ENCODE results near the gene SPEM1. TPM values are rescaled to one million over a fixed set of nuclear protein-coding genes. Genes with fewer than 3 reads are reported as not detected.

SPEM1 gene
- polyA plus RNA-seq, 3 donors: not detected

DNA sequence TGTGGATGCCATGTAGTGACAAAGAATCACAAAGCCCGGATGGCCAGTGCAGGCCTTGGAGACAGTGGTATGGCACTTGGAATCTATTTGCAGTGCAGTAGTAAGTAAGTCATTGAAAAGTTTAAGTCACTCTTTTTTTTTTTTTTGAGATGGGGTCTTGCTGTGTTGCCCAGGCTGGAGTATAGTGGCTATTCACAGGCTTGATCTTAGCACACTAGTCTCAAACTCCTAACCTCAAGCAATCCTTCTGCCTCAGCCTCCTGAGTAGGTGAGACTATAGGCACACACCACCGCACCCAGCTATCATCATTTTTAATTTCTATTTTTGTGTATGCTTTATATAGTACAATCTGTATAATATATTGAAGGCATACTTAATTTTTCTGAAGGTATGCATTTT lies 21.5 kb upstream of the SPEM1 start:
- DNase-seq: no peak

DNA sequence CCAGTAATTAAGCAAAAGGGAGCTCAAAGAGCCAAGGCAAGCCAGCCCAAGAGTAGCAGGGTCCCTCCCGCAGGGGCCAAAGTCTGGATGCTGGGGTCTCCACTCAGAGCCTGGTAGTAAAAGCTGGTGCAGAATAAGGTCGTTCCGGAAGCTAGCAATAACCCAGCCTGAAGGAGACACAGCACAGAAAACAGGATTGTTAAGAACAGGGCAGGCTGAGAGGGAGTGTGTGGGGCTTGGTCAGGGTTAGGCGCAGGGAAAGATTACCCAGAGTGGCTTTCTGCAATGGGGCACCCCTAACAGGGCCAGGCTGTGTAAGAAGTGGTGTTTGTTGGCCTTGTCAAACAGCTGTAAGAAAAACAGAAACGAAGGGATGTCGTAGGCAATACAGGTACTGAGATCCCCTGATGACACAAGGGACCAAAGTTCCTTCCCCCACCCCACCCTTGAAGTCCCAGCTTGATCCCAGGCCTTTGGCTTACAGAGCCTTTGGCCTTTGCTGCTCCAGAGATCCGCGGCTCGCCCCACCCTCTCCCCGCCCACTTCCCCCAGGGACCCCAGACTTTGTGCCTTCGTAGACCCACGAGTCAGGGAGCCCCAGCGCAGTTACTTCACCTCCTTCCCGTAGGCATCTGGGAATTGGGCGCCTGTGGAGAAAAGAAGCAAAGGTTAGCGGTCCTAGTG lies 16.9 kb upstream of the SPEM1 start:
- DNase-seq: no peak

DNA sequence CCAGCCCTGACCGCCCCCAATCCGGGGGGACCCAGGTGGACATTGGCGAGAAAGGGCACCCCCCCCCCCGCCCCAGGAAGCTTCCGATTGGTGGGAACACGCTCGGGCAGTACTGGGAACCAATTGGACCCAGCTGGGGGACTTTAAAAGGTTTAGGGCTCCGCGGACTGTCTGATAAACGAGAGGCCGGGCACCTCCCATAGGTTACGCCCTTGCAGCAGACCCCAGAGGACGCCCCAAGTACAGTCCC lies 16.5 kb upstream of the SPEM1 start:
- DNase-seq: no peak

DNA sequence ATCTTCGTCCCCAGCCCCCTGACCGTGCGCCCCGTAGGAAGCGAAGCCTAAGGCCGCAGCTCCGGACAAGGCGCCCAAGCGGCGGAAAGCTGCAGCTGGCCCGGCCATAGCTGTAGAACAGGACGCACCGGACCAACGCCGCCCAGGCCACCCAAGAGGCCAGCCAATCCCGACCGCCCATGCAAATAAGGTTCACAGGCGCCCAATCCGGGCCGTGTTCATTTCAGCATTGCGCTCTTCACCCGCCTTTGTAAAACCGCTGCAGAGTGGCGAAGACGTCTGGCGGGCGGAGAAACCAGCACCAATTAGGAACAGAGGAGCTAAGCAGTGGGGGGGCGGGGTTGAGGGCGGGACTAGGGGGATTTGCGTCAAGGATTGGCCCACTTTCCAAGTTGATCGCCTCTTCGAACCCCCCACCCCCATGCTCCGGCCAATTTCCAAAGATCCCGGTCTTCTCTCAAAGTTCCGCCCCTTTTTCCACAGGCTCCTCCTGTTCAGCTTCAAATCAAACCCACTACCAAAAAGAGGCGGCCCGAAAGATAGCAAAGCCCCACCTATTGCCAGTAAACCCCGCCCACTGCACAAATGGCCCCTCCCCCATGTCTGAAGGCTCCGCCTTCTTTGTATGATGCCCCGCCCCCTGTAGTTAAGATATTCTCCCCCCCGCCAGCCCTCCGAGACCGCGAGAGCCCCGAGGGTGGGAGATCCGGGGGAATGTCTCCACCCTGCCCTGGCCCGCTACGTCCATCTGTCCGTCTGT lies 16.0 kb upstream of the SPEM1 start, which contains the start of gene TMEM256:
Gene TMEM256, minus strand, starts transcription at position 121 of the 760 bp plus-strand sequence. Its CDS starts 13 bp downstream, at position 108.
- peak; percentile 100 for DNase-seq

DNA sequence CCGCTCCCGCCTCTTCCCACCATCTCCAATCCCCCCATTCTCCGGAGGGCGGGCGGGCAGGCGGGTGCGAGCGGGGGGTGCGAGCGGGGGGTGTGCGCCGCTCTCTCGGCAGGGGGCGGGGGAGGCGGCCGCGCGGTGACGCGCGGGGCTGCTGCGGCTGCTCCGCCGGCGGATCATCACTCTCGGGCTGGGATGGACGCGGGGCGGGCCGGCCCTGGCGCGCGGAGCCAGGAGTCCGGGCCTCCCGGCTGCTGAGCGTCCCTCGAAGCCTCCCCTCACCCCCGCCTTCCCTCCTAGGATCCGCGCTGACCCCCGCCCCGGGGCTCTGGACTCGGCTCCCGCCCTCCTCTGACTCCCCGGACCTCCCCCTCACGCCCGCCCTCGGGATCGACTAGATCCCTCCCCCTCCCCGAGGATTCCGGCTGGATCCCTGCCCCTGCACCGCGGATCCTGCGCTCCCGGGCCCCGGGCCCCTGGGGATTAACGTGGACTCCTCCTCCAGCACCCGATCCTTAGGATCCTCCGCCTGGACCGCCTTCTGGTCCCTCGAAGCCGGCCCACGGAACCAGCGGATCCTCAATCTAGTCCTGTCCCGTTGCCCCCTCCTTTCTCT lies 15.3 kb upstream of the SPEM1 start:
- no peak for DNase-seq

DNA sequence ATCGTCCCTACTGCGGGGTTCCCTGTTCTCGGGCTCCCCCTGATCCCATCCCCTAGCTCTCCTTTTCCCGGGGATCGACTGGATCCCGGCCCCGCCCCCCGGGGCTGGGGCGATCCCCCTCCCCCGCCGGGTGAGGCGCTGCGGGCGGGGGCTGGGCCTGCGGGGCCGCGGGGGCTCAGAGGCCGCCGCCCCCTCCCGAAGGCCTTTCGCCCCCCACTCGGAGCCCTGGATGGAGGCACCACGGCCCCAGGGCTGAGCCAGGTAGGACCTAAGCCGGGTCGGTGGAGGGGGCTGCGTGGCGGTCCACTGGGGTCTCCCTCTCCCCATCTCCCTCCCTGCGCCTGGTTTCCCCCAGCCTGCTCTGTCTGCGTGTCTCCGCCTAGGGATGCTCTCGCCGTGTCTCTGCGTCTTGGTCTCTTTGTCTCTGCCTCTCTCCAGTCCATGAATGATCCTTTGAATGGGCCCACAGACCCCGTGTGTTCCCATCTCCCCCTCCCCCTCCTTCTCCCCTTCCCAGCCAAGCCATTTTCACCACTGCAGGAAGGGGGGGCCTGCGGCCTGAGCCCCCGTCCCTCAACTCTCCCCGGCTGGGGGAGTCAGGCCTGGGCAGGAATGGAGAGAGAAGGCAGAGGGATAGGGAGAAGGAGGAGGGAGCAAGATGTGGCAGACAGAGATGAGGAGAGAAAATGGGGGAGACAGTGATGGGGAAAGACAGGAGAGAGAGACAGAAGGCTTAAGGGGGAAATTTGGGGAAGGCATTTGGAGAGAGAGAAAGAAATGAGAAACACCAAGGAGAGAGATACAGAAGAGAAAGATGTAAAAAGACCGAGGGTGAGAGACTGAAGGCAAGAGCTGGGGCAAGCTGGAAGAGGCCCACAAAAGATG lies 14.5 kb upstream of the SPEM1 start:
- no peak for DNase-seq

DNA sequence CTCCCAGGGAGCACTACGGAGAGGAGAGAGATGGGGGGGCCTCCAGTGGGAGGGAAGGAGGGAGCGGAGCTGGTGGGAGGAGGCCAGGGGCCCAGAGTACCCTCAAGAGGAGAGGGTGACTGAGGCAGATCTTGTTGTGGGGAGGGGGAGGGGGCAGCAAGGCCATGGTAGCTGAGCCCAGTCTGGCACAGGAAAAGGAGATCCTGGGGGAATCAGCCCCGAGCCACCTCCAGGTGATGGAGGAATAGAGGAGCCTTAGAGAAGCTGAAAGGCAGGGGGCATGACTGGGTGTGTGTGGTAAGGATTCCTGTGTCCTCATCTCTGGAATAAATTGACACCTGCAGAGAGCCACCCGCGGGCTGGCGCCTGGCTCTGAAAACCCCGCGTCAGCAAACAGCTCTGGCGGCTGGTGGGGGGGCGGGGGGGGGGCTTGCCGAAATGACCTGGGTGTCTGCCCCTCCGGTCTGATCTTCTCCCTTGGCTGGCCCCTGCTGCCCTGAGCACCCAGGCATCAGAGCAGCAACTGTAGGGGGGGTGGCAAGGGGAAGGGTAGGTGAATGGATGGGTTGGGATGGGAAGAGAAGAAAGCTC lies 13.8 kb upstream of the SPEM1 start:
- DNase-seq: no peak

DNA sequence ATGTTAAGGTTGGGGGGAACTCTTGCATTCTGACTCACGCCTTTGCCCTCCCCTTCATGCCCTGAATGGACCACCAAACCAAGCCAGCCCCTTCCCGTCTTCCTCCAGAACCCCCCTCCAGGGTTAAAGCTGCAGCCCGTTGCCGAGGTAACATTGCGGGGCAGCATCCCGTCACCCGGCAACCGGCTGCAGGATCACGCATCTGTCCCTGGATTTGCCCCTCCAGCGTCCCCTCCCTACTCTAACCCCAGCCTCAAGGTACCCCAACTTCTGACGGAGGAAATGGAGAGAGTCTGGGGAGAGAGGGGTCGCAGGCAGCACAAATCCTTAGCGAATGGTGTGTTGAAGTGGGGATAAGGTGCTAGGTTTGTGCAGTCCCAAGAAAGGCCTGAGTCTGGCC lies 13.0 kb upstream of the SPEM1 start:
- DNase-seq: no peak

DNA sequence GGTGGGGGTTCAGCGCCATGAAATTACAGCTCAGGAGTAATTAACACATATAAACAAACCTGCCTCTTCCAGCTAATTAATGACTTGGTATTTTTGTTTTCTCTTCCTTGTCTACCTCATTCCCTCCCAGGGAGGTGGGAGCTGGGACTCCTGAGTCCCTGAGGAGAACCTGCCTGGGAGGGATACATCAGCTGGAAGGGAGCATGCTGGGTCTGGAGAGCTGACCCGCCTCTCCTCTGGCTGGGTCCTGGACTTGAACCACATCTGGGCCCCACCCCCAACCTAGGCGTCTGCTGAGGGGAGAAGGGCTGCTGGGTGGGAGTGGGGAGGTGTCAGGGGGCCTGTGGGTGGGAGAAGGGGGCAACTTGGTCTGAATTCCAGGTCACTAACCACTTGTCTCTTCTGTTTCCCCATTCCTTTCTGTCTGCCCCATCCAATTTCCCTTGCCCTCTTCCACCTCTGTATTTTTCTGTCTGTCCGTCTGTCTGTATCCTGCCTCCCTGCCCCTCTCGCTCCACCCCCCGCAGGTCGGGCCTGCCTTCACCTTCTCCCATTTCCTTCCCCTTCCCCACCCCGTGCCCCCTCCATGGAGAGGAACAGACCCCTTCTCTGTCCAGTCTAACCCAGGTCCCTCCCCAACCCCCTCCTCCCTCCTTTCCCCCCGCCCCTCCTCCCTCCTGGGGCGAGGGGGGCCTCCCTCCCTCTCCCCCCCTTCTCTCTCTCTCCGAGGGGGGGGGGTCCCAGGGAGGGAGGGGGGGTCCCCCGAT lies 12.5 kb upstream of the SPEM1 start, which contains the start of gene NLGN2:
Gene NLGN2, plus strand, starts transcription at position 361 of the 767 bp plus-strand sequence. CDS start 411 bp downstream, outside the sequence.
- DNase-seq: no peak

DNA sequence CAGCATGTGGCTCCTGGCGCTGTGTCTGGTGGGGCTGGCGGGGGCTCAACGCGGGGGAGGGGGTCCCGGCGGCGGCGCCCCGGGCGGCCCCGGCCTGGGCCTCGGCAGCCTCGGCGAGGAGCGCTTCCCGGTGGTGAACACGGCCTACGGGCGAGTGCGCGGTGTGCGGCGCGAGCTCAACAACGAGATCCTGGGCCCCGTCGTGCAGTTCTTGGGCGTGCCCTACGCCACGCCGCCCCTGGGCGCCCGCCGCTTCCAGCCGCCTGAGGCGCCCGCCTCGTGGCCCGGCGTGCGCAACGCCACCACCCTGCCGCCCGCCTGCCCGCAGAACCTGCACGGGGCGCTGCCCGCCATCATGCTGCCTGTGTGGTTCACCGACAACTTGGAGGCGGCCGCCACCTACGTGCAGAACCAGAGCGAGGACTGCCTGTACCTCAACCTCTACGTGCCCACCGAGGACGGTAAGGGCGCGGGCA lies 11.8 kb upstream of the SPEM1 start:
- DNase-seq: no peak

DNA sequence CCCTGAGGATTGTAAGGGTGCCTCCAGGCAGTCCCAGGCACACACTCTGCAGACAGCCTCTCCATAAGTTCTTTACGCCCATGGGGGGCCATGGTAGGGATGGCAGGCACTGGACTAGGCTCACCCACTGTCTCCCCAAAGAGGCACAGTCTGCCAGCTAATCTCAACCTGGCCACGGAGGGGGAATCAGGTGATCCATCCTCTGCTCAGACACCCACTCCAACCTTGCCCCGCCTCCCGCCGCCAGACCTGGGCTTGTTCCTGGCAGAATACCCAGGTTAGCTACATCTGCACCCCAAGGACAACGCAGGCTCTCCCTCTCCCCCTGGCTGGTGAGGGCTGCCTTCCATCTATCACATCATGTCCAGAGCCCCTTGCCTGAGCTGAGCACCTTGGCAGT lies 11.3 kb upstream of the SPEM1 start:
- no peak for DNase-seq

DNA sequence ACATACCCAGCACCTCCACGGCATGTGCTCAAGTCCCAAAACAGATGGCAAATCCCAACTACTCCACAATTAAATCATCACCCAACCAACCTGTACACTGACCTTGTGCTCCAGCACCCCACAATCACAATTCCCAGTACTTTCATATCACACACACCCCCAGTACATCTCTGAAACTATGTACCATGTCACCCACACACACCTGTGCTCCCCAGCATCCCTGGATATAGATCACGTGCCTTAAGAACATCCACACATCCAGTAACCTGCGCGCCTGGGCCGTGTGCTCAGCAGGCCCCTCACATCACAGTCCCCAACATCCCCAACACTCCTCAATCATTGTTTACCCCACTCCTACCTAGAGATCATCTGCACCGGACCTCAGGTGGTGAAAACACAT lies 10.4 kb upstream of the SPEM1 start:
- no peak for DNase-seq

DNA sequence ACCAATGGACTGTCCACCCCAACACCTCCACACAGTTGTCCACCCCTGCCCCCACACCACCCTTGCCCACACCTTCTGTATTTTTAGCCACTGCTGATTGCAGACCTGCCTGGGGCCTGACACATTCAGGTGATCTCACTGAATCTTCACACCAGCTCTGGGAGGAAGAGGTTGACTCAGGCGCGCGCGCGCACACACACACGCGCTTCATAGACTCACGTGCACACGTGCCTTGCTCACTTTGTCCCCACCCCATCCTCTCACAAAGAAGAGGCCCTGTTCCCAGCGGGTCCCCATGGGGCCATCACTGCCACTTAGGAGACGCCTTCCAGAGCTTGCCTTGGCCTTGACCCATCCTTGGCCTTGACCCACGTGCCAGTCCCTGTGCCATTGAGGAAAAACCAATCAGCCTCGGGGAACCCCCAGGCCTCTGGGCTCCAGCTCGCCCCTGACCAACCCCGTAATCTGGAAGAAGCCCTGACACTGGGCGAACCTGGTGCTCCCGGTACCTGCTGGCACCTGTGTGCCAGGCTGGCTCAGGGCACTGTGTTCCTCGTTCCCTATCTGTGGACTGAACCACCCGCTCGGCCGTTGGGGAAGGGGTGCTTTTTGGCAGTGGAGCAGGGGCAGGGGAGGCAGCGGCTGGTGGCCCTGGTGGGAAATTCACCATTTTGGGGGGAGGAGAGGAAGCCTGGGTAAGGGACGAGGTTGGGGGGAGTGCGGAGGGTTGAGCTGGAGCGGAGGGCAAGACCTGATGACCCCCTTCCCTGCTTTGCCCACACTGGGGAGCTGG lies 9.3 kb upstream of the SPEM1 start:
- DNase-seq: no peak

DNA sequence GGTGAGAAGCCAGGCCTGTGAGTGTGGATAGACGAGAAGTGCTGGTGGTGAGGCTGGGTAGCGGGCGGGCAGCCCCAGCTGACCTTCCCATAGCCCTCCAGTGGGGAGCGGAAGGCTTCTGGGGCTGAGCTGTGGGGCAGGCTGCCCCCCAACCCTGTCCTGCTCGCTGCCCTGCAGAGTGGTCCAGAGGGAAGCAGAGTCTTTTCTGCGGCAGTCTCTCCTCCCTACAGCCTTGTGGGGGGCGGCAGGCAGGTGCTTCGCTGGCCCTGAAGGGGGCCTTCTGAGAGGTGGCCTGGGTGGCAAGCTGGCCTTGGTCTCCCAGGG lies 8.7 kb upstream of the SPEM1 start:
- DNase-seq: no peak

DNA sequence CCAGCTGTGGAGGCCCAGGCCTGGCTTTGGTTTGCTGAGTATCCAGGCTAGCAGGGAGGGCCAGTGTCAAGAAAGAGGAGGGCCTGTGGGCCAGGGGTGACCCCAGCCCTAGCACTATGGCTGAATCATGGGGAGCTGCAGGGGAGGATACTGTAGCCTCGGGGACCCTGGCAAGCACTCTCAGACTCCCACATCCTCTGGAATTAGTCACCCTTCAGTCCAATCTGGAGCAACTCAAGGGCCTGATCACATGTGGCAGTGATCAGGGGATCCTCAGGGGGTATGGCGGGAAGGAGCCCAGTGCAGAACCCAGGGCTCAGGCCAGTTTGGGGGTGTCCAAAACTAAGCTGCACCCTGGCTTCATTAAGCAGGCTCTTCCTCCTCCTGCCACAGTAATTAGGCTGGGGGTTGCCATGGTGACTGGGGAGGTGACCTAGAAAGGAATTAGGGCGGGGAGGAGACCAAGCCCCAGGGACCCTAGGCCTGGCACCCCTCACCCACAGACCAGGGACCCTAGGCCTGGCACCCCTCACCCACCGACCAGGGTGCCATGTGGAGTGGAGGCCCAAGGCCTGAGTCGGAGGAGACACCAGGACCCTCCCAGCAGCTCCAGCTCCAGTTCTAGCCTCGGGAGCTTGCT lies 6.7 kb upstream of the SPEM1 start:
- no peak for DNase-seq

DNA sequence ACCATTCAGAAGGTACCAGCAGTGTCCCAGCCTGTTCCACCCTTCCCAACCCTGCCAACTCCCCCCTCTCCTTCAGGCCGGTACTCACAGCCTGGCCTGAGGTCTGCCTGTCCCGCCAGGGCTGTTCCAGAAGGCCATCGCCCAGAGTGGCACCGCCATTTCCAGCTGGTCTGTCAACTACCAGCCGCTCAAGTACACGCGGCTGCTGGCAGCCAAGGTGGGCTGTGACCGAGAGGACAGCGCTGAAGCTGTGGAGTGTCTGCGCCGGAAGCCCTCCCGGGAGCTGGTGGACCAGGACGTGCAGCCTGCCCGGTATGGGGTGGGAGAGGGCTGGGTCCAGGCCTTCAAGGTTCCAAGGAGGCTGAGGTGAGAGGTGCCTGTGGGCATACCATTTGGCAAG lies 5.3 kb upstream of the SPEM1 start:
- no peak for DNase-seq

DNA sequence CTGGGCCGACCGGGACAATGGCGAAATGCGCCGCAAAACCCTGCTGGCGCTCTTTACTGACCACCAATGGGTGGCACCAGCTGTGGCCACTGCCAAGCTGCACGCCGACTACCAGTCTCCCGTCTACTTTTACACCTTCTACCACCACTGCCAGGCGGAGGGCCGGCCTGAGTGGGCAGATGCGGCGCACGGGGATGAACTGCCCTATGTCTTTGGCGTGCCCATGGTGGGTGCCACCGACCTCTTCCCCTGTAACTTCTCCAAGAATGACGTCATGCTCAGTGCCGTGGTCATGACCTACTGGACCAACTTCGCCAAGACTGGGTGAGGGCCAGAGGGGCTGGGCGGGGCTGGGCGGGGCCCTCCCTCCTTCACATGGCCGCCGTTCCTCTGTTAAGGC lies 4.3 kb upstream of the SPEM1 start:
- DNase-seq: no peak

DNA sequence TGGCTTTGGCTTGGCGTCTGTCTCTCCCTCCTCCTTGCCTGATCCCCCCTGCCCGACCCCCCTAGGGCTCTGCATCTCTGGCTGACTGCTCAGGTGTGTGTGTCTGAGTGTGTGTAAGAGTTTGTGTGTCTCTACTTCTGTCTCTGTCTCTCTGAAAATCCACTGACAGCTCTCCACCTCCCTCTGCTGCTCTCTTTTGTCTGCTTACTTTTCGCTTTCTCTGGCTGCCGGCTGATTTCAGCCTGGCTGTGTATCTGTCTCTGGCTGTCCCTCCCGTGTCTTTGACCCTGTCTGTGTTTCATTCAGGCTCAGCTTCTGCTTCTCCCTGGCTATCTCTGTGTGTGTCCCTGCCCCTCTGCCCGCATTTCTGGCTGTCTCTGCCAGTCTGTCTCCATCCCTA lies 3.8 kb upstream of the SPEM1 start:
- DNase-seq: no peak

DNA sequence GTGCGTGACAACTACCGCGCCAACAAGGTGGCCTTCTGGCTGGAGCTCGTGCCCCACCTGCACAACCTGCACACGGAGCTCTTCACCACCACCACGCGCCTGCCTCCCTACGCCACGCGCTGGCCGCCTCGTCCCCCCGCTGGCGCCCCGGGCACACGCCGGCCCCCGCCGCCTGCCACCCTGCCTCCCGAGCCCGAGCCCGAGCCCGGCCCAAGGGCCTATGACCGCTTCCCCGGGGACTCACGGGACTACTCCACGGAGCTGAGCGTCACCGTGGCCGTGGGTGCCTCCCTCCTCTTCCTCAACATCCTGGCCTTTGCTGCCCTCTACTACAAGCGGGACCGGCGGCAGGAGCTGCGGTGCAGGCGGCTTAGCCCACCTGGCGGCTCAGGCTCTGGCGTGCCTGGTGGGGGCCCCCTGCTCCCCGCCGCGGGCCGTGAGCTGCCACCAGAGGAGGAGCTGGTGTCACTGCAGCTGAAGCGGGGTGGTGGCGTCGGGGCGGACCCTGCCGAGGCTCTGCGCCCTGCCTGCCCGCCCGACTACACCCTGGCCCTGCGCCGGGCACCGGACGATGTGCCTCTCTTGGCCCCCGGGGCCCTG lies 3.0 kb upstream of the SPEM1 start:
- DNase-seq: no peak
